Measurements from ENCODE around the gene POP7.

The POP7 gene

GRCh38 chr7:100685631-100686145 is 20.2 kb upstream of the POP7 start:
- H3K4me1 Mint-ChIP-seq = peaks cover 52% of the 10 kb centered on the region
- H3K4me3 Mint-ChIP-seq = no peak overlapping the region
- peak overlapping the region; percentile 33 to 91 for H3K27ac Mint-ChIP-seq
- no peak for DNase-seq
- H3K27me3 Mint-ChIP-seq = no peaks in the 10 kb centered on the region
- ATAC-seq = no peak
- H3K9me3 Mint-ChIP-seq = no peaks in the 10 kb centered on the region

GRCh38 chr7:100686201-100686821 is 19.6 kb upstream of the POP7 start:
- DNase-seq (no peak), ATAC-seq (no peak)
- H3K9me3 Mint-ChIP-seq = no peaks in the 10 kb centered on the region
- H3K27me3 Mint-ChIP-seq = no peaks in the 10 kb centered on the region
- H3K4me3 Mint-ChIP-seq = no peak overlapping the region
- H3K27ac Mint-ChIP-seq = peak overlapping the region in 1 of 2 donors; percentile 14
- peaks cover 50% of the 10 kb centered on the region for H3K4me1 Mint-ChIP-seq

- Mint-ChIP-seq H3K27me3 (no peaks in the 10 kb centered on the region), H3K9me3 (no peaks in the 10 kb centered on the region), H3K4me1 (peaks cover 50% of the 10 kb centered on the region), H3K27ac (no peak overlapping the region), H3K4me3 (no peak overlapping the region)
- no peak for DNase-seq
- ATAC-seq = no peak
These were observed 19.1 kb upstream of the POP7 start for GRCh38 chr7:100686822-100687211.

GRCh38 chr7:100687261-100687660 is 18.7 kb upstream of the POP7 start:
- H3K27ac Mint-ChIP-seq = no peak overlapping the region
- ATAC-seq = no peak

GRCh38 chr7:100687751-100688300 is 18.1 kb upstream of the POP7 start:
- Mint-ChIP-seq H3K4me3 (no peak overlapping the region), H3K27me3 (no peaks in the 10 kb centered on the region), H3K9me3 (no peaks in the 10 kb centered on the region), H3K27ac (peak overlapping the region in 1 of 2 donors; percentile 42), H3K4me1 (peaks cover 50% of the 10 kb centered on the region)
- ATAC-seq (no peak), DNase-seq (no peak)

More at GRCh38 chr7:100687261-100687660, 18.7 kb upstream of the POP7 start:
- Mint-ChIP-seq H3K27me3 (no peaks in the 10 kb centered on the region), H3K4me3 (no peak overlapping the region), H3K9me3 (no peaks in the 10 kb centered on the region), H3K4me1 (peaks cover 50% of the 10 kb centered on the region)
- DNase-seq = no peak

- H3K4me3 Mint-ChIP-seq = no peak overlapping the region
- H3K27ac Mint-ChIP-seq = peak overlapping the region in 1 of 2 donors; percentile 80
- DNase-seq = no peak
- no peaks in the 10 kb centered on the region for H3K27me3 Mint-ChIP-seq
- ATAC-seq = no peak
- no peaks in the 10 kb centered on the region for H3K9me3 Mint-ChIP-seq
- peaks cover 51% of the 10 kb centered on the region for H3K4me1 Mint-ChIP-seq
These were observed 17.5 kb upstream of the POP7 start for GRCh38 chr7:100688326-100688860.

- Mint-ChIP-seq H3K9me3 (no peaks in the 10 kb centered on the region), H3K4me3 (peak overlapping the region in 1 of 2 donors; percentile 14), H3K27me3 (no peaks in the 10 kb centered on the region), H3K27ac (peak overlapping the region in 1 of 2 donors; percentile 20), H3K4me1 (peaks cover 50% of the 10 kb centered on the region)
- DNase-seq = no peak
- ATAC-seq = no peak
These were observed 16.4 kb upstream of the POP7 start for GRCh38 chr7:100689230-100690135.

GRCh38 chr7:100691676-100692577 is 14.0 kb upstream of the POP7 start:
- ATAC-seq = peak; percentile 83
- peaks cover 65% of the 10 kb centered on the region for H3K4me1 Mint-ChIP-seq
- H3K27ac Mint-ChIP-seq = peak overlapping the region in 1 of 2 donors; percentile 23

GRCh38 chr7:100692578-100692961 is 13.4 kb upstream of the POP7 start:
- H3K27ac Mint-ChIP-seq = peak overlapping the region; percentile 97 to 98
- no peaks in the 10 kb centered on the region for H3K27me3 Mint-ChIP-seq
- no peak for ATAC-seq
- no peaks in the 10 kb centered on the region for H3K9me3 Mint-ChIP-seq
- peaks cover 65% of the 10 kb centered on the region for H3K4me1 Mint-ChIP-seq
- peak overlapping the region; percentile 96 to 97 for H3K4me3 Mint-ChIP-seq
- no peak for DNase-seq

More at GRCh38 chr7:100691676-100692577, 14.0 kb upstream of the POP7 start:
- Mint-ChIP-seq H3K4me3 (peak overlapping the region; percentile 96 to 97), H3K27me3 (no peaks in the 10 kb centered on the region), H3K9me3 (no peaks in the 10 kb centered on the region)
- peak; percentile 78 to 79 for DNase-seq

GRCh38 chr7:100693312-100694097 is 12.4 kb upstream of the POP7 start:
- Mint-ChIP-seq H3K27ac (peak overlapping the region; percentile 97 to 98), H3K4me3 (peak overlapping the region; percentile 96 to 97), H3K27me3 (no peaks in the 10 kb centered on the region), H3K9me3 (no peaks in the 10 kb centered on the region), H3K4me1 (peaks cover 56% of the 10 kb centered on the region)
- no peak for DNase-seq
- peak; percentile 62 for ATAC-seq

GRCh38 chr7:100694098-100694745 is 11.7 kb upstream of the POP7 start, which contains the start of gene GIGYF1:
GIGYF1 (minus strand) TSS chr7:100694250; CDS start chr7:100688238, 6,012 bp downstream.
- peaks cover 48% of the 10 kb centered on the region for H3K4me1 Mint-ChIP-seq
- peak within 1 kb of the TSS; percentile 96 to 97 for H3K4me3 Mint-ChIP-seq
- peak; percentile 71 for ATAC-seq
- H3K27me3 Mint-ChIP-seq = no peaks in the 10 kb centered on the region
- peak; percentile 66 to 67 for DNase-seq
- peak within 1 kb of the TSS; percentile 97 to 98 for H3K27ac Mint-ChIP-seq
- no peaks in the 10 kb centered on the region for H3K9me3 Mint-ChIP-seq

- H3K4me3 Mint-ChIP-seq = peak overlapping the region in 1 of 2 donors; percentile 59
- peaks cover 7% of the 10 kb centered on the region for H3K27me3 Mint-ChIP-seq
- peaks cover 38% of the 10 kb centered on the region for H3K4me1 Mint-ChIP-seq
- H3K27ac Mint-ChIP-seq = peak overlapping the region in 1 of 2 donors; percentile 44
- no peaks in the 10 kb centered on the region for H3K9me3 Mint-ChIP-seq
- DNase-seq = no peak
- no peak for ATAC-seq
These were observed 9.8 kb upstream of the POP7 start for GRCh38 chr7:100696123-100696521.

- Mint-ChIP-seq H3K27me3 (peaks cover 7% of the 10 kb centered on the region), H3K27ac (no peak overlapping the region), H3K9me3 (no peaks in the 10 kb centered on the region), H3K4me1 (peaks cover 15% of the 10 kb centered on the region), H3K4me3 (no peak overlapping the region)
- DNase-seq = no peak
- ATAC-seq = no peak
These were observed 6.9 kb upstream of the POP7 start for GRCh38 chr7:100699018-100699417.

Data from stimulated activated naive CD8-positive, alpha-beta T cell treated with anti-CD3 and anti-CD28 coated beads, Interleukin-15, amount 100 ng/mL, for 72 hours (primary cell).